GM18508 (cell line): Measurements from ENCODE around the gene BBS9.

ENCODE experiments used
- ATAC-seq: cut with Tn5 transposase; IDR thresholded peaks from one replicate; pipeline ENCODE4 v1.9.1; 2021; ENCODE audit warnings: moderate number of reproducible peaks; ENCODE audit not compliant: insufficient read depth, unreplicated experiment

Gene BBS9

GRCh38 chr7:33339074-33339790, 209.9 kb downstream of the BBS9 start:
- ATAC-seq = no peak

- no peak for ATAC-seq
These were observed 216.7 kb downstream of the BBS9 start for GRCh38 chr7:33346055-33346454.

GRCh38 chr7:33350577-33350976, 221.2 kb downstream of the BBS9 start:
- ATAC-seq = no peak

GRCh38 chr7:33351709-33352108, 222.3 kb downstream of the BBS9 start:
- no peak for ATAC-seq

- ATAC-seq = no peak
These were observed 224.8 kb downstream of the BBS9 start for GRCh38 chr7:33354201-33354600.

DNA sequence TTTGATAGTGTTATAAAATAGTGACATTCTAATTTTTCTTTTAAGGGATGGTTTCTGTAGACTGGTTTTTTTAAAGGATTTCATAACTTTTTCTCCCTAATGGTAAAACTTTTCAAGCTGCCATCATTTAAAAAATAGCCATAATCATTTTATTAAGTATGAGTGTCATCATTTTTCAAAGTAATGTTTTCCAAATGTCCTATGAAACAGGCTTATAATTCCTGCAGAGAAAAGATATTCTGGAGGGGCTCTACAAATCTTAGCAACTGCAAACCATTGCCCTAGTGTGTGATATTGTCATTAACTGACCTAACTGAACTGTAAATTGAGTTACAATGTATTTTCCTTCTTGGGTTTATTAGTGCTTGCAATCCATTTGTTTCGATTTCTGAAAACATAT, 226.0 kb downstream of the BBS9 start:
- no peak for ATAC-seq

- no peak for ATAC-seq
These were observed 227.0 kb downstream of the BBS9 start for GRCh38 chr7:33356336-33356735.

- no peak for ATAC-seq
These were observed 228.5 kb downstream of the BBS9 start for GRCh38 chr7:33357846-33358245.

- ATAC-seq = no peak
These were observed 240.5 kb downstream of the BBS9 start for GRCh38 chr7:33369888-33370287.

DNA sequence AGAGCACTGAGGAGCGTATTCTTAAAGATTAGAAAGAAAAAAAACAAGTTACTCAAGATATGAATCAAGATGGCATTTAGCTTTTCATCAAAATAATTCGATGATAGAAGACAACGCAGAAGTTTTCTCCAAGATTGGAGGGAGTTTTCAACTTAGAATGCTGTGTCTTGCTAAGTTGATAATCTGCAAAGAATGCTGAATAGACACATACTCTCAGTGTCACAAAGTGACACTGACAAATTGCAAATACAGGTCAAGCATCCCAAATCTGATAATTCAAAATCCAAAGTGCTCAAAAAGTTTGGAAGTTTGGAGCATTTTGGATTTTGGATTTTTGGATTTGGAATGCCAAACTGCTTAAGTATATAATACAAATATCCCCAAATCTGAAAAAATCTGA, 243.8 kb downstream of the BBS9 start:
- no peak for ATAC-seq

- no peak for ATAC-seq
These were observed 250.6 kb downstream of the BBS9 start for GRCh38 chr7:33379891-33380525.

- no peak for ATAC-seq
These were observed 259.0 kb downstream of the BBS9 start for GRCh38 chr7:33388332-33388731.

GRCh38 chr7:33392148-33392547, 262.8 kb downstream of the BBS9 start:
- ATAC-seq = no peak

- ATAC-seq = no peak
These were observed 264.4 kb downstream of the BBS9 start for GRCh38 chr7:33393770-33394169.

DNA sequence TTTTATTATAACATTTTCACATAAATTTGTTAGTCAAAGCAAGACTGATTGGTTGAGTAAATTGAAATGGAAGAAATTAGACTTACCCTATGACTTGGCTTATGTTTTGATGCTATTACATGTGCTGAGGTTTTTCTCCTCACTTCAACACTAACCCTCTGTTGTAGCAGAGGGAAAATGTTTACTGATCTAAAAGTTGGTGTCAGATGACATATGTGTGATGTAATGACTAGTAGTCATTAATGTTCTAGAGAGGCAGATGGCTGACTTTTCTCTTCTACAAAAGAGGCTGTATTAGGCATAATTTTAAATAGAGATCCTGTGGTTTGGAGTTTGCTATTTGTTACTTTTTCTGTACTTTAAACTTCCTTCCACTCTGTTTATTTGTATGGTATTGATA, 266.0 kb downstream of the BBS9 start:
- no peak for ATAC-seq

DNA sequence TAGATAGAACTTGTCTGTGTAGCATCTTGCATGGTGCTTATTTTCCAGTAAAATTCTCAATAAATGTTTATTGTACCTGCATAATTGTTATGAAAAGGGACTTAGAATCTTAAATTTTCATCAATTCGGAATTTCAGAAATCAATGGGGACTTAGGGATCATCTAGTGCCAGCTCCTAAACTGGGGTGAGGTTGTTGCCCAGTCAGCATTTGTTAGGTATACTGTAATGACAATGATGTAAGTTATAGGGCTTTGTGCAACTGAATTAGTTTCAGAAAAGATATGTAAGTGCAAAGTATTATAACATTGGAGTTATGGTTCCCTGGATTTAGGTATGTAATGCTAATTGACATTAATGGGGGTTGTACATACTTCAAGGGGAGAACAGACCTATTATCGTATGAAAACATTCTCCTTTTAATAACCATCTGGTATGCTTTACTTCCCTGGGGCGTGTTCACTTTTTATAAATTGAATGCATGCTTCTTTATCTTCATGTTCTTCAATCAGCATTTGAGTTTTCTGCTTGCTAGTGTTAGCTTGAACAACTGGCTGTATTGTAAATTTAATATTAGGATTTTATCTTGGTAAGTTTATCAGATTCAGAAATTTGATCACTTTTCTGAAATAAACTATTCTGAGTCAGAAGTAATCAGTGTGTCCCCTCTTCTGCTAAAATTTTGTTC, 270.3 kb downstream of the BBS9 start:
- no peak for ATAC-seq

GRCh38 chr7:33400214-33400538, 270.8 kb downstream of the BBS9 start:
- no peak for ATAC-seq

GRCh38 chr7:33410266-33410665, 280.9 kb downstream of the BBS9 start:
- ATAC-seq = no peak

DNA sequence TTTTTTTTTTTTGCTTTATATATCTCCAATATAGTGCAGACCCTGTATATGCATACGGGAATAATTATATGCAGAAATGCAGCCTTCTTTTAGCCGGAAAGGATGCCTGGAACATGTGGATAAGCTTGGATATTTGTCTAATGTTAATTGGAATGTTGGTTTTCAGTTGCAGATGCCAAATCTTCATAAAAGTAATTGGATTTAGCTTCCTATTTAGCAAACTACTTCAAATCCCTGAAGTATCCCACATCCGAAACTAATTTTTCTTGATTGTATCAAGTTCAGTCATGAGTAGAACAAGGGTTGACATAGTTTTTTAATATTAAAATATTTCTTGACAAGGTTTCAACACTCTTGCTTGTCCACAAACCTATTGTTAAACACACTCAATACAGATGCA, 281.7 kb downstream of the BBS9 start:
- ATAC-seq = no peak

DNA sequence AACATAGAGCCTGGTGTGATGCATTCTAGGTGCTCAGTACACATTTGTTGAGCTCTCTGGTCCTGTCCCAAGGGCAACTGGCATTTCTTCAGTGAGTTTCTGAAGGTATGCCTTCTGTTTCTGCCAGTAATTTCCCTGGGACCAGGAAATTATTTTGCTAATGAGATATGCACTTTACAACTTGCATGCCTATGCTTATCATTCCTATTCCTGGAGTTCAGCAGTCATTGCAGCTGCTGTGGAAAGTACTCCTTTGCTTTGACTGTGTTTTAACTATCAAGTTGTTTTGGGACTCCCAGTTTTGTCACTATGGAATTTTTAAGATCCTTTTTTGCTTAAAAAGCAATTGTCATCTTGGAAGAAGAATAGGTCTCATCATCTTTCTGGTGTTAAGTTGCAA, 283.0 kb downstream of the BBS9 start:
- ATAC-seq = no peak

DNA sequence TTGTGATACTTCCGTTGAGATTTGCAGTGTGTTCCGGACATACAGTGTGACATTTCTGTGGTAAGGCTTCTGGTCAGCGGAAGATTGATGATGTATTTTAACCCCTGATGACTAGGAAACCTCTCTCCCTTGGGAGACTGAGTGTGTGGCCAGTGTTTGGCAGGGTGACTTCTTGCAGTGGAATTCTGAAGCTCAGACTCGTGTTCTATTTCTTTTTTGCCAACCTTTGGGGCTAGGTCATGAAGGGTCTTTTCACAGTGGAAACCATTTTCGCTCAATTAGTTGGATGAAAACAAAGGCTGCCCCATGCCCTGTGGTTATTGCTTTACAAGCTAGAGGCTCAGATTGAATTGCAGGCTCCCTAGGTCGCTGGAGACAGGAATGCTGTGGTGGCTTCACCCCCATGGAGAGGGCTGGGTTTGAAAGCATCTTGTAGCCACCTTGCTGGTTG, 288.9 kb downstream of the BBS9 start:
- no peak for ATAC-seq
